ENCODE data around the gene PRDM4.
A peak's percentile ranks its signal among the peaks of the same experiment; 100 is the strongest.

Gene PRDM4, protein sequence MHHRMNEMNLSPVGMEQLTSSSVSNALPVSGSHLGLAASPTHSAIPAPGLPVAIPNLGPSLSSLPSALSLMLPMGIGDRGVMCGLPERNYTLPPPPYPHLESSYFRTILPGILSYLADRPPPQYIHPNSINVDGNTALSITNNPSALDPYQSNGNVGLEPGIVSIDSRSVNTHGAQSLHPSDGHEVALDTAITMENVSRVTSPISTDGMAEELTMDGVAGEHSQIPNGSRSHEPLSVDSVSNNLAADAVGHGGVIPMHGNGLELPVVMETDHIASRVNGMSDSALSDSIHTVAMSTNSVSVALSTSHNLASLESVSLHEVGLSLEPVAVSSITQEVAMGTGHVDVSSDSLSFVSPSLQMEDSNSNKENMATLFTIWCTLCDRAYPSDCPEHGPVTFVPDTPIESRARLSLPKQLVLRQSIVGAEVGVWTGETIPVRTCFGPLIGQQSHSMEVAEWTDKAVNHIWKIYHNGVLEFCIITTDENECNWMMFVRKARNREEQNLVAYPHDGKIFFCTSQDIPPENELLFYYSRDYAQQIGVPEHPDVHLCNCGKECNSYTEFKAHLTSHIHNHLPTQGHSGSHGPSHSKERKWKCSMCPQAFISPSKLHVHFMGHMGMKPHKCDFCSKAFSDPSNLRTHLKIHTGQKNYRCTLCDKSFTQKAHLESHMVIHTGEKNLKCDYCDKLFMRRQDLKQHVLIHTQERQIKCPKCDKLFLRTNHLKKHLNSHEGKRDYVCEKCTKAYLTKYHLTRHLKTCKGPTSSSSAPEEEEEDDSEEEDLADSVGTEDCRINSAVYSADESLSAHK

DNA sequence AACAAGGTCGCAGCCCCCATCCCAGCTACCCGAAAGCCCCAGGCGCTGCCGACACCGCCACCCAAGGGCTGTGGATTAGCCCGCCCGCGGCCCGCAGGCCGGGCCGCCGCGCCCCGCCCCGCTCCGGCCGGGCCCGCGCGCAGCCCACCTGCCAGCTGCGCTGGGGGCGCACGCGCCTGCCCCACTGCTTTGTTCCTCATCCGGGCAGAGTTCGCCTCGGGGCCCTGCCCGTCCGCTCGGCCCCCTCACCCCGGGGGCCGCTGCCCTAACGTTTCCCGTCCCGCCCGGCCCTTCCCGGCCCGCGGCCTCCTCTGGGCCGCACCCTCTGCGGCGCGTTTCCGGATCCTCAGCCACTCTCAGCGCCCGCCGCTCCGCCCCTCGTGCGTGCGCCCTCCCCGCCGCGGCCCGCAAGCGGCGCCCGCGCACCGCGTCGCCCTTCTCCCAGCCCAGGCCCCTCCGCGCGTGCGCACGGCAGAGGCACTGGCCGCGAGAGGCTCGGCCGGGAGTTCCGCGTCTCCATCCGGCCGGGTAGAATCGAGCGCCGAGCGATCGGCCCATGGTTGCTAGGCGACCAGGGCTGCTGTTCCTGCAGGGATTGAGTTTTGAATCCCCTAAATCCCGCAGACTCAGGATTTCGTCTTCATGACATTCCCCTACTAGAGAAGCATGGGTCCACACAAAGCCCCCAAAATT lies at the start of gene PRDM4:
Gene PRDM4 (minus strand): TSS at position 329 of the 693 bp plus-strand sequence. CDS start 622 bp downstream, outside the sequence.
- DNase-seq (ENCODE audit: low spot score) = peak; percentile 96

DNA sequence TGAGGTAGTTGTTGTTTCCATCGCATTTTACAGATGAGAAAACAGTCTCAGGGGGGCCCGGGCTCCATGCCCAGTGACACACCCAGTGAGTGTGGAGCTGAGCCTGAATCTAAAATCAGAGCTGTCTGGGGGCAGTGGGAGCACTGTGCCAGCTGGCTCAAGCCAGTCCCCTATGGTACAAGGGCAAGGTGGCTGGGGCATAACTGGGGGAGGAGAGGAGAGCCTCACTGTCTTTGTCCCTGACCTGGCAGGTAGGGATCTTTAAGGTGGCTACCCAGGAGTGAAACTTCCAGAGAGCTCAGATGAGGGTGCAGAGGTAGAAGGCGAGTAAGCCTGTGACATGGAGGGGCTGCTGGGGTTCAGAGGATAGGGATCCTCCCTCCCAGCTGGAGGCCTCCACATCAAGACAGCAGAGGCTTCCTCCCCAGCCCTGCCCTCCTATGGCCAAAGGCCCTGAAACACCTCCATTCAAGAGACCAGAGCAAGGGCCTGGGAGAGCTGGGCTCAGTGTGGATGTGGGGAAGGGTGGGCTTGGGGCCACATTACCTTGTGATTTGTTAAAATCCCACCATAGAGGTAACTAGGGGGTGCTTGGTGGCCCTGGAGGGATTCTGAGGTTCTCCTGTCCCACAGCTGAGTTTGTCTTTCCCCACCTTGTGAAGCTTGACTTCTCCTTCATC lies 46.7 kb upstream of the PRDM4 start:
- DNase-seq (ENCODE audit: low spot score) = no peak

DNA sequence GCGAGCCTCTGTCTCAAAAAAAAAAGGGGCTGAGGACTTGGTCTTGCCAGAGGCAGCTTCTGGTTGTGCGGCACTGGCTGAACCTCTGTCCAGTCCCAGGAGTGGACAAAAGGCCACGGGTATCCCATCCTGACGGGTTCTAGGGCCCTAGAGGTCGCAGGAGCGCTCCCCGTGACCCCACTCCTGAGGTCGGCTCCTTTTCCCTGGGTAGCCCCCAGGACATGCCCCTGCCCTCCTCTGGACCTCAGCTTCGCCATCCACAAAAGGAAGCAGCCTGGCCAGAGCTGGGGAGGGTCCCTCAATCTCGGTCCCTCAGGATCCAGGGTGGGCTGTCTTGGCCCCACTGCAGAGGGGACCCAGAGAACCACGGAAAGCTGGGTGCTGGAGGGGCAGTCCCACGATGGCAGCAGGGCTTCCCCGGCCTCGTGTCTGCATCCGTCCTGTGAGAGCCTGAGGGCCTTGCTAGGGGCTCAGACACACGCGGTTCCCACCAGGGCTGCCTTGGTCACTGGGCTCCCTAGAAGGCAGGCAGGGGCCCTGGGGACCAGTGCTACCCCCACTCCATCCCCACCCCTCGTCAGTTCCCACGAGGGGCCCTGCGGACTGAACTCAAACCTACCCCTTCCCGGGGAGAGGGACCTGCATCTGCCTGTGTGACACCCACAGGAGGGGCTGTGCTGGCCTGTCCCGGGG lies 44.7 kb upstream of the PRDM4 start:
- DNase-seq (ENCODE audit: low spot score) = no peak

DNA sequence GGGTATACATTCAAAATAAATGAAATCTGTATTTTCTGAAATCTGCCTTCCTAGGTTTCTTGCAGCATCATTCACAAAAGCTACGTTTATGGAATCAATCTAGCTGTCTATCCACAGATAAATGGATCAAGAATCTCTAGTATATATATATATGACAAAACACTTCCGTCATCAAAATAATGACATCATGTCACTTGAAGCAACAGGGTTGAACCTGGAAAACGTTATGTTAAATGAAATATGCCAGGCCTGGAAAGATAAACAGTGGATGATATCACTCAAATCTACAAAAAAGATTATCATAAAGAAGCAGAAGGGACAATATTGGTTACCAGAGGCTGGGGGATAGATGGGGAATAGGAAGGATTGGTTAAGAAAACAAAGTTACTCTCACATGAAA lies 42.2 kb upstream of the PRDM4 start:
- DNase-seq (ENCODE audit: low spot score) = no peak

DNA sequence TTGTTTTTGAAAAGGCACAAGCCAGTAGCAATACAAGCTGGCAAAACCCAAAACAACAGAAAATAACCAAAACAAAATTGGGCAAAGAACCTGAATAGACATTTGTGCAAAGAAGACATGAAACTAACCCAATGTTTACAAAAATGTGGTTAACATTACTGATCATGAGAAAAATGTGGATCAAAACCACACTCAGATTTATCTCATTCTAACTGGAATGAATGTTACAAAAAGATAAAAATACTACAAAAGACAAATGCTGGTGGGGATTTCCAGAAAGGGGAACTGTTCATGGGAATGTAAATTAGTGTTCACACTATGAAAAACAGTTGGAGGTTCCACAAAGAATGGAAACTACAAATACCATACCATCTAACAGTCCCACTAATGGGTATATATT lies 40.2 kb upstream of the PRDM4 start:
- DNase-seq (ENCODE audit: low spot score) = no peak

DNA sequence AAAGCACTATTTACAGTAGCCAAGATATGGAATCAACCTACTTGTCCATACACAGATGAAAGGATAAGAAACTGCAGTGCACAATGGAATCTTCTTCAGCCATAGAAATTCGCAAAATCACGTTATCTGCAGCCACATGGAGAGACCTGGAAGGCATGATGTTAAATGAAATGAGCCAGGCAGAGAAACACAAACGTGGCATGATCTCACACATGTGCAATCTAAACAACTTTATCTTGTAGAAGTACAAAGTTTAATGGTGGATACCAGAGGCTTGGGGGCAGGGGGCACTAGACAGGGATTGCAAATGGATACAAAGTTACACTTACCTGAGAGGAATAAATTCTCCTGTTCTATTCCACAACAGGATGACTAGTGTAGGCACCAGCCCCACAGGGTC lies 37.6 kb upstream of the PRDM4 start:
- DNase-seq (ENCODE audit: low spot score) = no peak

DNA sequence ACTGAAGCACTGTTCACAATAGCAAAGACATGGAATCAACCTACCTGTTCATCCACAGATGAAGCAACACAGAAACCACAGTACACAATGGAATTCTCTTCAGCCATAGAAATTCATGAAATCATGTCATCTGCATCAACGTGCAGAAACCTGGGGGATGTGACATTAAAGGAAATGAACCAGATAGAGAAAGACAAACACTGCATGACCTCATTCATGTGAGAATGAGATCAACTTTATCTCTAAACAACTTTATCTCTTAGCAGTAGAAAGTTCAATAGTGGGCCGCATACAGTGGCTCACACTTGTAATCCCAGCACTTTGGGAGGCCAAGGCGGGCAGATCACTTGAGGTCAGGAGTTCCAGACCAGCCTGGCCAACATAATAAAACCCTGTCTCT lies 33.5 kb upstream of the PRDM4 start:
- peak; percentile 24 for DNase-seq (ENCODE audit: low spot score)

DNA sequence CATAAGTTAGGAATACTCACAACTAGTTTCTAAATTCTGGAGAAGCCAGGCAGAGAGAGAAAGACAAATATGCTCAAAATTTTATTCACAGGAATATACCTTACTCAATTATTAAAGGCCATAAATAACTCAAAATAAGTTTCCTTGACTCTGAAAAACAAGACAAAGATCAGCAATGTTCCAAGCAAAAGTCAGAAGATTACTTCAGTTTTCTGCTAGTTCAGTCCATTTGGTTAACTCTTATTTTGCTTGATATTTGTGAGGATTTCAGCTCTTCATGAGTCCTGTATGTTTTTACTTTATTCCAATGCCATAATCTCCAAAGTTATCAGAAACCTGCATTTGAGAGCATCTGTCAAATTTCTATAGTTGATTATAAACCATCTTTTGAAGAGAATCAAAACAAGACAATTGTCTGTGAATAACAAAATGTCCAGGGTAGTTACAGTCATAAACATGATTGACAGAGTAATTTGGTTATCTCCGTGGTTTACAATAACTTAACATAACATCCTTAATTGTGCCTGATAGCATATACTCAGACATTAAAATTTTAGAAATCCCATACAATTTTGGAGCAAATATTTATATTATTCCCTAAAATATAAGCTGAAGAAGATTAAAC lies 30.6 kb upstream of the PRDM4 start:
- DNase-seq (ENCODE audit: low spot score) = no peak

DNA sequence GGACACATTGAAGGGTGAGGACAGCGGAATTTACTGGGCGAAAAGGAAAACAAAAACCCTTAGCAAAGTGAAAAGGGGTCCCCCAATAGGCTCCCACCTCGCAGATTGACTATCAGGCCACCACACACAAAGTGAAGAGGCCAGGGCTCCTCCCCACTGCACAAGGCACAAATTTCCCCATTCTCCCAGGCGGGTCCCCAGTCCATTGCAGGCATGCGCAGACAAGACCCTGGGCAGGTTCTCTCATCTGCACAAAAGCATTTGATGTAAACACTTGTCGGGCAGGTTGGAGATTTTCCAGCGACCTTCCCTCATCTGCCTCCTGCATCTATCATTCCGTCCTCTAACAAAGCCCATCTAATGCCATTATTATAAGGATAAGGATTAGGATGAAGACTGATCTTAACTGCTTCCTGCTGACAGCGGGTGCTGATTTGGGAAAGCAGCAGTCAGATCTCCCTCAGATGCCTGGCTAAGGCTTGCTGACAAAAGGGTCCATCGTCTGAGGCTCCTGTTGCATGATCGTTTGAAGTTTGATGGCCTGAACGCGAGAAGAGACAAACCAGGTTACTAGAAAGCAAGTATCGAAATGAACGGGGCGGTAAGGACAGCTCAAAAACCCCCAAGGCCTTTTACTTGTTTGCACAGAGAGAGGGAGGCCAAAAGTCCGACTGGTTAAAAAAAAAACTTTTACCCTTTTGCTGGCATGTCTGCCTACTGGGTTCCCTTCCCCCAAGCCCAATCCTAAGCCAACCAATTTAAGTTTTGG lies 27.9 kb upstream of the PRDM4 start:
- DNase-seq (ENCODE audit: low spot score) = no peak

DNA sequence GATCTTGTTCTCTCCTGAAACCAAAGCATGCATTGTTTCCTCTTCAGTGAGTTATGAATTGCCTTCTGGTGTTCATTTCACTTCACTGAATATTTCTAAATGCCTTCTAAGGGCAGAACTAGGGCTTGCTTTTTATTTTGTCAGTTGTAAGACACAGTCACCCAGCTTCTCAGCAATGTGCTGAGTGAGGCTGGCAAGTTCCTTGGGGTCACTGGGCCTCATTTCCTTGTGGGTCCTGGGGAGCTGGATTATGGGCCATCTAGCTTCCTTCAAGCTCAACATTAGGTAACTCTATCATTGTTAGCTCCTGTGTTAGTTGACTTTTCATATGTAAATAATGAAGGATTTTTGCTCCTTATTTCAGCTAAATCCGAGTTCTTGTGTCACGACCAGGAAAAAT lies 27.3 kb upstream of the PRDM4 start:
- no peak for DNase-seq (ENCODE audit: low spot score)

DNA sequence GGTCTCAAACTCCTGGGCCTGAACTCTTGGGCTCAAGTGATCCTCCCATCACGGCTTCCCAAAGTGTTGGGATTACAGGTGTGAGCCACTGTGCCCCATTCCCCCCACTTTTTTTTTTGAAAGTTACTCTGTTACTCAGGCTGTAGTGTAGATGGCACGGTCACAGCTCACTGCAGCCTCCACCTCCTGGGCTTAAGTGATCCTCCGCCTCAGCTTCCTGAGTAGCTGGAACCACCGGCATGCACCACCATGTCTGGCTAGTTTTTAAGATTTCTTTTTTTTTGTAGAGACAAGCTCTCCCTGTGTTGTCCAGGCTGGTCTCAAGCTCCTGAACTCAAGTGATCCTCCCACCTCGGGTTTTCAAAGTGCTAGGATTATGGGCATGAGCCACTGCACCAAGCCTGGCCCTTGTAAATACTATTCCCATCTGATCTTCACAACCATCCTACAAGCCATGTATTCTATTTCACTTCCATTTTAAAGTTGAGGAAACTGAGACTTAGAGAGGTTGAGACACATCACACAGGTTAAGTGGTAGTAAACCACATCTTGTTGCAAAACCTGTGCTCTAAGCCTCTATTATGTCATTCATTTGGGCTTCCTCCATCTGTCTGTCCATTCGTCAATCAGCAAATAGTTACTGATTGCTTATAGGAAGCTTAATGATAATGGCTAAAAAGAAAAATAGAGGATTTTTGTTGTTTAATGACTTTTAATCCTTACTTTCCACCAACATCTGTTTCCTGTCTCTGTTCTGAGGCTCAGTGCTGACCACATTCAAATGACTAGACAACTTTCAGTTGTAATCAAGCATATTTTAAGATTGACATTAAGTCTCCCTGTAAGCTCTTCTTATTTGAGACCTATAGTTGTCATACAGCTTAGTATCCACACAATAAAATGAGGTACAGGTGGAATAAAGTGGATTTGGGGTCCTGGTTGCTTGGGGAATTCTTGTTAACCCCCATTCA lies 22.8 kb upstream of the PRDM4 start:
- DNase-seq (ENCODE audit: low spot score) = no peak

DNA sequence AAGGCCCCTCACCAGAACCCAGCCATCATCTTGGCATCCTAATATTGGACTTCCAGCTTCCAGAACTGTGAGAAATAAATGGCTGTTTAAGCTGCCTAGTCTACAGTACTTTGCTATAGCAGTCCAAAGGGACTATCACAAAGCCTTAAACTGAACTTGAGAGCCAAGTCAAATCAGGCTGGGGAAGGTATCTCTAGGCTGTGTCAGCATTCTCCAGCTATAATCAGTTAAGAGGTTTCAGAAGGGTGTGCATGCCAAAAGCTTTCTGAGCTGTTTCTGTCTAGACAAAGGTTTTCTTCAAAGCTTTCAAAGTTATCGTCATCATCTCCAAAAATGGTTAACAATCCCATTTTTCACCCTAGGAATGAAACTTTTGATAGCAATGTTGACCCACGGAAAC lies 21.1 kb upstream of the PRDM4 start:
- DNase-seq (ENCODE audit: low spot score) = no peak

DNA sequence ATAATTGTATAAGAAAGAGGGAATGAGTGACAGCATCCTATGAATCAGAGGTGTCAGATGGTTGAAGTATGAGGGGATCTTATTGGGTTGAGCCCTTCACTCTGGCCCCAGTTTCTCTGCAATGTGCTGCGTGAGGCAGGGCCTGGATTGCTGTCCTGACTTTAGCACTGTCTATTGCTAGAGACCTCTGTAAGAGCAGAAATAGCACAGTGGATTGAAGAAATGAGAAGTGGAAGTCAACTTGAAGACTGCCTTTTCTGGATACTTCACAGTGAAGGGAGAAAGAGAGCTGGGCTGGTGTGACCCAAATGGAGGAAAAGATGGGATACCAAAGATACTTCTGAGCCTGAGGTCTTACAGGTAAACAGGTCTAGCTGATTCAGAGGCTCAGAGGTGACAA lies 19.4 kb upstream of the PRDM4 start:
- no peak for DNase-seq (ENCODE audit: low spot score)

DNA sequence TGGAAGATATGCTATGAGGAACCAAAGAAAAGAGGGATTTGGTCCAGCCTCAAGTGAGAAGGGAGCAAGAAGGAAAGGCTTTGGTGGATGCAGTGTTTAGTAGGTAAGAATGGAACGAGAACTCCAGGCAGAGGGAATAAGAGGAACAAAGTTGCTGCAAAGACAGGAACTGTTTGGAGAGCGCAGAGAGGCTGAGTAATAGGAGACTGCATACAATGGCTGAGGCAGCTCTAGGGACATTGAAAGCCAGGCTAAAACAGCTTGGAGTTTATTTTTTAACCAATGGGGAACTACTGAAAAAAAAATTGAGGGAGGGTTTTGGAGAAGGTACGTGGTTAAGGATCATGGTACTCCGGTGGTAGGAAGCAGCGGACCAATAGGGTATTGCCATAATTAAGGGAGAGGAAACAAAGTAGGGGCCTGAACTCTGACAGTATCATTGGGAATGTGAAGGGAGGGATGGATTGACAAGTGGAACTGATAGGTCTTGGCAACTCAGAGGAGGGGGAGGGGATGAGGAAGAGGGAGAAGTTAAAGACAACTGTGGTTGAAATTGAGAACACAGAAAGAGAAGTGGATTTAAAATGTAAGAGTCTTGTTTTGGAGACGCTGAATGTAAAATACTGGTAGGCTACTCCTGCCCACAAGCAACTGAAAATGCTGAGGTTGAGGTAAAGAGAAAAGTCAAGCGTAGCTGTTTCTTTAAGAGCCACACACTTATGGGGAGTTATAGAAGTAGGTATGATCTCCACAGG lies 18.3 kb upstream of the PRDM4 start:
- no peak for DNase-seq (ENCODE audit: low spot score)

DNA sequence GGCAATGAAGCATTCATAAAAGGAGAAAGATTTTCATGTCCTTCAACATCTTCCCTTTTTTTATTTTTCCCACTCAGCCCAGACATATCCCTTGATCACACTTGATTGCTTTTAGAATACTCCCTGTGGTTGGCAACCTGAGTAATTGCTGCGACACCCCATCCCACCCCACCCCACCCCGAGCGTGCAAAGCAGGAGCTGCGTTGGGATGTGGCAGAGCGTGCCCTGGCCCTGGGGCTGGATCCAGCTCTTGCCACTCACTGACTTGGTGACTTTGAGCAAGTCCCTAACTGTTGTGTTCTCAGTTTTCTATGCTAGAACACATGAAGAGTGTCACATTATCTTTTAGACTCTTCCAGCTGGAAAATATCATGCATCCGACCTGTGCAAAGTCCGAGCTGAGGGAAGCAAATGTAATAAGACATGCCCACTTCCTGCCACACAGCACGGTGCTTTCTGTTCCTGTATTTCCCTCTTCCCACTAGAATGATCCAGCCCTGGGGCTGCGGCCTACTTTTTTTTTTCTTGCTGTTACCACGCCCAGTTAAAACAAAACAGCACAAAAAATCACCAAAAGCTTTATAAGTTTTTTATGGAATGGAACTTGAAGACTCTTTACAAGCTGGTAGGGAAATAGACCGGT lies 17.6 kb upstream of the PRDM4 start:
- no peak for DNase-seq (ENCODE audit: low spot score)

DNA sequence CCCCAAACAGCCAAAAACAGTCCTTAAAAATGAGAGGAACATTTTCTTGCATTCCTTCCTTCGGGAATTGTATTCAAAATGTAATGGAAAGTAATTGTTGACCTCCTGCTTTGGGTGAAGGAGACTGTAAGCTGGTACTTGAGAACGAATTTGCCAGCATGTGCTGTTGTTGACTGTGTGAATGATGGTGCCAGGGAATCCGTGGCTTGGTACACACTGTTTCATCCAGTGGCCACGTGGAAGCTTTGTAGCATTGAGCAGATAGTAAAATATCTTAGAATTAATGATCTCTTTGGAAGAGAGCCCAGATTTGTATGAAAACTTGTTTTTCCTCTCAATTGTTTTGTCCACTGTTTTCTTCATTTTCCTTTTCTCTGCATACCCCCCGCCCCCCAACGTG lies 15.2 kb upstream of the PRDM4 start:
- DNase-seq (ENCODE audit: low spot score) = no peak

DNA sequence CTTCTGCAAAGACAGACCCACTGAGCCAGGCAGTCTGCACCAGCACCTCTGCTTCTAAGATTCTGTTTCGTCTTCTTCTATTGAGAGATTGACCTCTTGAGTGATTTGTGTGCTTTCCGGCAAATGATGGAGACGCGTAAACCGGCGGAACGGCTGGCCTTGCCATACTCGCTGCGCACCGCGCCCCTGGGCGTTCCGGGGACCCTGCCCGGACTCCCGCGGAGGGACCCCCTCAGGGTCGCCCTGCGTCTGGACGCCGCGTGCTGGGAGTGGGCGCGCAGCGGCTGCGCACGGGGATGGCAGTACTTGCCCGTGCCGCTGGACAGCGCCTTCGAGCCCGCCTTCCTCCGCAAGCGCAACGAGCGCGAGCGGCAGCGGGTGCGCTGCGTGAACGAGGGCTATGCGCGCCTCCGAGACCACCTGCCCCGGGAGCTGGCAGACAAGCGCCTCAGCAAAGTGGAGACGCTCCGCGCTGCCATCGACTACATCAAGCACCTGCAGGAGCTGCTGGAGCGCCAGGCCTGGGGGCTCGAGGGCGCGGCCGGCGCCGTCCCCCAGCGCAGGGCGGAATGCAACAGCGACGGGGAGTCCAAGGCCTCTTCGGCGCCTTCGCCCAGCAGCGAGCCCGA lies 14.3 kb upstream of the PRDM4 start:
- no peak for DNase-seq (ENCODE audit: low spot score)

All from kidney tubule cell (primary cell).